GM12892 (cell line): ENCODE data around the gene CLDN3.

ENCODE experiments used
- POLR2A ChIP-seq: IDR thresholded peaks from 2 replicates; pipeline ENCODE4 v1.6.1; 2011; ENCODE audit warnings: low read depth, low read length, control low read depth
- POLR2AphosphoS5 ChIP-seq: IDR thresholded peaks from 2 replicates; pipeline ENCODE4 v1.6.1; 2011; ENCODE audit warnings: low read depth, low read length, control low read depth
- TAF1 ChIP-seq: IDR thresholded peaks from 2 replicates; pipeline ENCODE4 v1.6.1; 2011; ENCODE audit warnings: low read depth, mild to moderate bottlenecking, control low read depth, low read length, borderline replicate concordance

DNA sequence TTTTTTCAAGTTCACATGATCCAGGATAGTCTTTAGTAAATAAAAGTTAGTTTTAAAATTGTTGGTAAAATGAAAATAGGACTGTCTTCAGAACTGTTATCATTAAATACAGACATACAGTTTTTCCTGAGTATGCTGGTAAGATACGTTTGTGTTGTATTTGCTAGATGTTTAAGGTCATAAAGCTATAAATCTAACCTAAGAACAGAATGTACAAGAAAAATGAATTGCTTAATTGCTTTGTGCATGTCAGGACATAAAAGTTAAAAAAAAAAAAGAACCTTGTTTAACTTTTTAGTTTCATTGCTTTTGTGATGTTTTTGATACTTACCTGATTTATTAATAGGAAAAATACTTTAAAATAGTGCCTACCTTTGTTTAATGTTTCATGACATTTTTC is 31.5 kb upstream of the CLDN3 start:
- TF ChIP-seq POLR2A (no peak), TAF1 (no peak), POLR2AphosphoS5 (no peak)
